HFF-Myc (cell line): ENCODE data around the gene ANK3.

Source experiments
- DNase-seq: peaks from one replicate; pipeline ENCODE4 v3.0.0-alpha.2; 2011; ENCODE audit warnings: low read depth; ENCODE audit errors: extremely low read depth
- H3K4me3 ChIP-seq: replicated peaks from 2 replicates; pipeline ENCODE4 v1.5.1; 2011; ENCODE audit warnings: low read depth, mild to moderate bottlenecking, control low read depth, low read length
- TF ChIP-seq, protein P1 (sequence below): IDR thresholded peaks from 2 replicates; pipeline ENCODE4 v1.5.1; 2012; ENCODE audit warnings: mild to moderate bottlenecking, low read depth, low read length, control low read depth; ENCODE audit errors: missing control alignments

Gene ANK3

DNA sequence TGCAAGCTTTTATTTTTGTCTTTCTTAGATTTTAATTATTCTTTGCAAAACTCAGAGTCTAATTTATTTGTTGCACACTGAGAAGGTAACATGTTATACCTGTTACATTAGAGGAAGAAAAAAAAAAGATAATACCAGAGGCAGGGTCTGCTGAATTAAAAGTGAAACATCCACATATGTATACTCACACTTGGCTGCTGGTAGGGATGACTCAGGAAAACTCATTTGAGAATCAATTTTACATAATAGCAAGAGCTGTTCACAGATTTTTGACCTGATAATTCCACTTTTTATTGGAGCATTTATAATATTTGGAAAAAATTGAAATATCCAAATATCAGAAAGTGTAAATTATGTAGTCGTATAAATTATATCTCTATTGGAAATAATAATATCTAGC lies 405.3 kb downstream of the ANK3 start:
- no peak for DNase-seq
- H3K4me3 ChIP-seq, result no peak overlapping the region
- TF ChIP-seq, protein P1, sequence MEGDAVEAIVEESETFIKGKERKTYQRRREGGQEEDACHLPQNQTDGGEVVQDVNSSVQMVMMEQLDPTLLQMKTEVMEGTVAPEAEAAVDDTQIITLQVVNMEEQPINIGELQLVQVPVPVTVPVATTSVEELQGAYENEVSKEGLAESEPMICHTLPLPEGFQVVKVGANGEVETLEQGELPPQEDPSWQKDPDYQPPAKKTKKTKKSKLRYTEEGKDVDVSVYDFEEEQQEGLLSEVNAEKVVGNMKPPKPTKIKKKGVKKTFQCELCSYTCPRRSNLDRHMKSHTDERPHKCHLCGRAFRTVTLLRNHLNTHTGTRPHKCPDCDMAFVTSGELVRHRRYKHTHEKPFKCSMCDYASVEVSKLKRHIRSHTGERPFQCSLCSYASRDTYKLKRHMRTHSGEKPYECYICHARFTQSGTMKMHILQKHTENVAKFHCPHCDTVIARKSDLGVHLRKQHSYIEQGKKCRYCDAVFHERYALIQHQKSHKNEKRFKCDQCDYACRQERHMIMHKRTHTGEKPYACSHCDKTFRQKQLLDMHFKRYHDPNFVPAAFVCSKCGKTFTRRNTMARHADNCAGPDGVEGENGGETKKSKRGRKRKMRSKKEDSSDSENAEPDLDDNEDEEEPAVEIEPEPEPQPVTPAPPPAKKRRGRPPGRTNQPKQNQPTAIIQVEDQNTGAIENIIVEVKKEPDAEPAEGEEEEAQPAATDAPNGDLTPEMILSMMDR, result no peak

DNA sequence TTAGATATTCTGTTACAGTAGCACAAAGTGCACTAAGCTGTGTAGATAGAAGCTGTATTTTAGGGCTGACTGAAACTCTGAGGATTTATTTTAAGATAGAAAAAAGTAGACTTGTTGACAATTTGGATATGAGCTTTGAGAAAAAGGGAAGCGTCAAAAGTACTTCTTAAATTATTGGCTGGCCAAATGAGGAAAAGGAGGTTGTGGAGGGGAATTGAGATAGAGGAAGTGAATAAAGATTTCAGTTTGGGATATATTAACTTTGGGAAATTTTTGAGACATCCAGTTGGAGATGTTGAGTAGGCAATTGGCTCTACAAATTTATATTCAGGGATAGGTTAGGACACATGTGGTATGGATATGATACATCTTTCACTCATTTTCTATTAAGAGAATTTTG lies 409.3 kb downstream of the ANK3 start:
- TF ChIP-seq, protein P1, result no peak
- no peak for DNase-seq
- H3K4me3 ChIP-seq, result no peak overlapping the region

DNA sequence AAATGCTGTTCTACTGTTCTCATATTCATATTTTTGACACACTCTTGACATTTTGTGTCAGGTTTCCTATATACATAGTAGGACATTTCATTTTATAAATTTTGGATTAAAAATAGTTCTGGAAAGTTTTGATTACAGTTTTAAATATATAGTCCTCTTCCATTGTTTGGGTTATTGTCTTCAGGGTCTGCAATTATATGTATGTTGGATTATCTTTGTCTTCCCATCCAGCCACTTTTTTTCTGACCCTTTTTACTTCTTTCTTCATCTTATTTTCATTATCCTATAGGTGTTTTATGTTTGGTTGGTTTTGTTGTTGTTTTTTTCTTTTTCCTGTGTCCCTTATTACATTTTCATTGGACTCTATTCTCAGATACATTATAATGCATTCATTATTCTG lies 412.2 kb downstream of the ANK3 start:
- H3K4me3 ChIP-seq, result no peak overlapping the region
- no peak for DNase-seq
- TF ChIP-seq, protein P1, result no peak

DNA sequence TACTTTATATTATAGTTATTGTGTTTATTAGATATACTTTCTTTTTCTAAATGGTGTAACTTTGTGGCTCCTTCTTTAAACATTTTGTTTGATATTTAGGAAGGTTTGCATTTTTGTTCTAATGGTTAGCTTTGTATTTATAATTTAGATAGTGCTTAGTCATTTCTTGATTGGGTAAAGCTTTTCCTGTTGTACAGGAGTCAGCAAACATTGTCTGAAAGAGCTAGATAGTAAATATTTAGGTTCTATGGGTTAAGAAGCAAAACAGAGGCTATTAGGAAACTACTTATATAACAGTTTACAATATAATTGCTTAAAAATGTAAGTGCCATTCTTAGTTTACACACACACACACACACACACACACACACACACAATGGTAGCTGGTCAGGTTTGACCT lies 412.8 kb downstream of the ANK3 start:
- TF ChIP-seq, protein P1, result no peak
- no peak overlapping the region for H3K4me3 ChIP-seq
- DNase-seq, result no peak
